NCI-H1092 treated with DMSO at 0.1 percent for 48 hours (cell line): ENCODE measurements around the gene UBE2G2.

ENCODE experiments used
- DNase-seq: peaks from one replicate; lab custom pipeline; 2025; lab: John Stamatoyannopoulos, UW

Gene UBE2G2

GRCh38 chr21:44785620-44786335, 15.8 kb downstream of the UBE2G2 start:
- DNase-seq: peak; percentile 80

- DNase-seq: no peak
Observed at GRCh38 chr21:44784810-44785209, 16.8 kb downstream of the UBE2G2 start.

- no peak for DNase-seq
Observed at GRCh38 chr21:44783020-44783696, 18.5 kb downstream of the UBE2G2 start.

- no peak for DNase-seq
Observed at GRCh38 chr21:44780767-44781459, 20.7 kb downstream of the UBE2G2 start.

GRCh38 chr21:44780137-44780502, 21.5 kb downstream of the UBE2G2 start:
- no peak for DNase-seq

- no peak for DNase-seq
Observed at GRCh38 chr21:44779417-44780136, 22.0 kb downstream of the UBE2G2 start.

GRCh38 chr21:44778983-44779382, 22.6 kb downstream of the UBE2G2 start:
- DNase-seq: no peak

- no peak for DNase-seq
Observed at GRCh38 chr21:44778499-44778911, 23.1 kb downstream of the UBE2G2 start.

GRCh38 chr21:44778094-44778493, 23.5 kb downstream of the UBE2G2 start:
- DNase-seq: no peak

- no peak for DNase-seq
Observed at GRCh38 chr21:44774972-44775371, 26.6 kb downstream of the UBE2G2 start.

- DNase-seq: peak; percentile 85
Observed at GRCh38 chr21:44773291-44773932, 28.2 kb downstream of the UBE2G2 start.

- no peak for DNase-seq
Observed at GRCh38 chr21:44771896-44772525, 29.6 kb downstream of the UBE2G2 start.

GRCh38 chr21:44767834-44768831, 33.5 kb downstream of the UBE2G2 start:
- peak; percentile 65 for DNase-seq

GRCh38 chr21:44766818-44767354, 34.7 kb downstream of the UBE2G2 start:
- DNase-seq: no peak

GRCh38 chr21:44766014-44766817, 35.4 kb downstream of the UBE2G2 start:
- no peak for DNase-seq

GRCh38 chr21:44765231-44766013, 36.2 kb downstream of the UBE2G2 start:
- no peak for DNase-seq

- DNase-seq: no peak
Observed at GRCh38 chr21:44764319-44765230, 37.0 kb downstream of the UBE2G2 start.
